Stimulated activated naive CD8-positive, alpha-beta T cell treated with anti-CD3 and anti-CD28 coated beads, Interleukin-15, Interleukin-2, amounts not matched to agents 100 ng/mL and 50 ng/mL, for 24 hours (primary cell): Measurements from ENCODE around the gene MIOS.

Source experiments
- H3K27ac Mint-ChIP-seq: one replicate; pipeline ENCODE4 v1.8.0; 2021; ENCODE audit warnings: mild to moderate bottlenecking, mixed read lengths
- H3K27me3 Mint-ChIP-seq: one replicate; pipeline ENCODE4 v1.8.0; 2021; ENCODE audit warnings: mixed read lengths
- H3K36me3 Mint-ChIP-seq: one replicate; pipeline ENCODE4 v1.8.0; 2021; ENCODE audit warnings: low read depth, mixed read lengths
- H3K4me1 Mint-ChIP-seq: one replicate; pipeline ENCODE4 v1.8.0; 2021; ENCODE audit warnings: low read depth, mixed read lengths
- H3K4me3 Mint-ChIP-seq: one replicate; pipeline ENCODE4 v1.8.0; 2021; ENCODE audit warnings: mild to moderate bottlenecking, mixed read lengths
- H3K9me3 Mint-ChIP-seq: one replicate; pipeline ENCODE4 v1.8.0; 2021; ENCODE audit warnings: mixed read lengths

MIOS gene

GRCh38 chr7:7566651-7567611 is at the start of gene MIOS:
TSS of gene MIOS (plus strand) at chr7:7566884. CDS start at chr7:7572476, 5,592 bp downstream.
- H3K4me3 Mint-ChIP-seq: peak within 1 kb of the TSS; percentile 88
- H3K9me3 Mint-ChIP-seq: no peaks in the 10 kb centered on the region
- no peaks in the 10 kb centered on the region for H3K27me3 Mint-ChIP-seq
- peaks cover 35% of the 10 kb centered on the region for H3K36me3 Mint-ChIP-seq
- H3K27ac Mint-ChIP-seq: peak within 1 kb of the TSS; percentile 83
- H3K4me1 Mint-ChIP-seq: peaks cover 32% of the 10 kb centered on the region

GRCh38 chr7:7517754-7518153 is 48.9 kb upstream of the MIOS start:
- H3K9me3 Mint-ChIP-seq: no peaks in the 10 kb centered on the region
- H3K4me3 Mint-ChIP-seq: no peak overlapping the region
- no peaks in the 10 kb centered on the region for H3K36me3 Mint-ChIP-seq
- H3K27ac Mint-ChIP-seq: no peak overlapping the region
- peaks cover 5% of the 10 kb centered on the region for H3K27me3 Mint-ChIP-seq
- no peaks in the 10 kb centered on the region for H3K4me1 Mint-ChIP-seq

GRCh38 chr7:7519056-7519455 is 47.6 kb upstream of the MIOS start:
- H3K27me3 Mint-ChIP-seq: peaks cover 5% of the 10 kb centered on the region
- H3K4me3 Mint-ChIP-seq: no peak overlapping the region
- H3K27ac Mint-ChIP-seq: no peak overlapping the region
- H3K36me3 Mint-ChIP-seq: no peaks in the 10 kb centered on the region
- no peaks in the 10 kb centered on the region for H3K4me1 Mint-ChIP-seq
- no peaks in the 10 kb centered on the region for H3K9me3 Mint-ChIP-seq

GRCh38 chr7:7519528-7519927 is 47.2 kb upstream of the MIOS start:
- Mint-ChIP-seq H3K27ac (no peak overlapping the region), H3K27me3 (peaks cover 5% of the 10 kb centered on the region), H3K36me3 (no peaks in the 10 kb centered on the region)

GRCh38 chr7:7521259-7521658 is 45.4 kb upstream of the MIOS start:
- Mint-ChIP-seq H3K4me3 (no peak overlapping the region), H3K36me3 (no peaks in the 10 kb centered on the region), H3K27me3 (peaks cover 5% of the 10 kb centered on the region), H3K9me3 (no peaks in the 10 kb centered on the region), H3K27ac (no peak overlapping the region), H3K4me1 (no peaks in the 10 kb centered on the region)

More at GRCh38 chr7:7519528-7519927, 47.2 kb upstream of the MIOS start:
- Mint-ChIP-seq H3K4me1 (no peaks in the 10 kb centered on the region), H3K9me3 (no peaks in the 10 kb centered on the region), H3K4me3 (no peak overlapping the region)

- no peak overlapping the region for H3K4me3 Mint-ChIP-seq
- H3K36me3 Mint-ChIP-seq: no peaks in the 10 kb centered on the region
- H3K27ac Mint-ChIP-seq: no peak overlapping the region
- H3K9me3 Mint-ChIP-seq: no peaks in the 10 kb centered on the region
- no peaks in the 10 kb centered on the region for H3K4me1 Mint-ChIP-seq
- H3K27me3 Mint-ChIP-seq: peaks cover 5% of the 10 kb centered on the region
These were observed 44.3 kb upstream of the MIOS start for GRCh38 chr7:7522421-7522820.

GRCh38 chr7:7524121-7524520 is 42.6 kb upstream of the MIOS start:
- Mint-ChIP-seq H3K4me1 (no peaks in the 10 kb centered on the region), H3K27me3 (no peaks in the 10 kb centered on the region), H3K4me3 (no peak overlapping the region), H3K9me3 (no peaks in the 10 kb centered on the region), H3K36me3 (no peaks in the 10 kb centered on the region), H3K27ac (no peak overlapping the region)

GRCh38 chr7:7526006-7526405 is 40.7 kb upstream of the MIOS start:
- Mint-ChIP-seq H3K9me3 (no peaks in the 10 kb centered on the region), H3K27ac (no peak overlapping the region), H3K4me1 (no peaks in the 10 kb centered on the region), H3K36me3 (no peaks in the 10 kb centered on the region), H3K4me3 (no peak overlapping the region), H3K27me3 (peaks cover 5% of the 10 kb centered on the region)

GRCh38 chr7:7527047-7527446 is 39.6 kb upstream of the MIOS start:
- Mint-ChIP-seq H3K27me3 (peaks cover 5% of the 10 kb centered on the region), H3K4me3 (no peak overlapping the region), H3K9me3 (no peaks in the 10 kb centered on the region), H3K4me1 (no peaks in the 10 kb centered on the region), H3K27ac (no peak overlapping the region), H3K36me3 (no peaks in the 10 kb centered on the region)

- Mint-ChIP-seq H3K9me3 (no peaks in the 10 kb centered on the region), H3K27me3 (peaks cover 11% of the 10 kb centered on the region), H3K36me3 (no peaks in the 10 kb centered on the region), H3K27ac (no peak overlapping the region), H3K4me1 (no peaks in the 10 kb centered on the region), H3K4me3 (no peak overlapping the region)
These were observed 37.4 kb upstream of the MIOS start for GRCh38 chr7:7529328-7529727.

- no peak overlapping the region for H3K27ac Mint-ChIP-seq
- no peak overlapping the region for H3K4me3 Mint-ChIP-seq
- no peaks in the 10 kb centered on the region for H3K9me3 Mint-ChIP-seq
- H3K4me1 Mint-ChIP-seq: no peaks in the 10 kb centered on the region
- H3K27me3 Mint-ChIP-seq: peaks cover 15% of the 10 kb centered on the region
- H3K36me3 Mint-ChIP-seq: no peaks in the 10 kb centered on the region
These were observed 32.8 kb upstream of the MIOS start for GRCh38 chr7:7533831-7534430.

- H3K36me3 Mint-ChIP-seq: no peaks in the 10 kb centered on the region
- no peaks in the 10 kb centered on the region for H3K9me3 Mint-ChIP-seq
- no peak within 1 kb of the TSS for H3K27ac Mint-ChIP-seq
- H3K27me3 Mint-ChIP-seq: peaks cover 12% of the 10 kb centered on the region
- H3K4me3 Mint-ChIP-seq: no peak within 1 kb of the TSS
- no peaks in the 10 kb centered on the region for H3K4me1 Mint-ChIP-seq
These were observed 31.0 kb upstream of the MIOS start, which contains the start of gene COL28A1 for GRCh38 chr7:7535691-7536090. TSS of gene COL28A1 (minus strand) at chr7:7535873. CDS start at chr7:7532875, 2,998 bp downstream.

- Mint-ChIP-seq H3K4me1 (no peaks in the 10 kb centered on the region), H3K9me3 (no peaks in the 10 kb centered on the region), H3K36me3 (no peaks in the 10 kb centered on the region), H3K27me3 (peaks cover 10% of the 10 kb centered on the region), H3K27ac (no peak overlapping the region), H3K4me3 (no peak overlapping the region)
These were observed 30.2 kb upstream of the MIOS start for GRCh38 chr7:7536396-7537019.

- no peaks in the 10 kb centered on the region for H3K9me3 Mint-ChIP-seq
These were observed 29.0 kb upstream of the MIOS start for GRCh38 chr7:7537711-7538110.

GRCh38 chr7:7539152-7539551 is 27.5 kb upstream of the MIOS start:
- H3K27ac Mint-ChIP-seq: no peak overlapping the region
- no peak overlapping the region for H3K4me3 Mint-ChIP-seq
- no peaks in the 10 kb centered on the region for H3K9me3 Mint-ChIP-seq
- no peaks in the 10 kb centered on the region for H3K36me3 Mint-ChIP-seq
- H3K27me3 Mint-ChIP-seq: peaks cover 4% of the 10 kb centered on the region
- no peaks in the 10 kb centered on the region for H3K4me1 Mint-ChIP-seq

More at GRCh38 chr7:7537711-7538110, 29.0 kb upstream of the MIOS start:
- peaks cover 10% of the 10 kb centered on the region for H3K27me3 Mint-ChIP-seq
- H3K4me1 Mint-ChIP-seq: no peaks in the 10 kb centered on the region
- no peak overlapping the region for H3K4me3 Mint-ChIP-seq
- no peaks in the 10 kb centered on the region for H3K36me3 Mint-ChIP-seq
- no peak overlapping the region for H3K27ac Mint-ChIP-seq
